ENCODE data around the gene RASGEF1C. TPM values are rescaled to one million over a fixed set of nuclear protein-coding genes. Genes with fewer than 3 reads are reported as not detected.

The RASGEF1C gene
- total RNA-seq, 2 experiments from 2014 or later = not detected

DNA sequence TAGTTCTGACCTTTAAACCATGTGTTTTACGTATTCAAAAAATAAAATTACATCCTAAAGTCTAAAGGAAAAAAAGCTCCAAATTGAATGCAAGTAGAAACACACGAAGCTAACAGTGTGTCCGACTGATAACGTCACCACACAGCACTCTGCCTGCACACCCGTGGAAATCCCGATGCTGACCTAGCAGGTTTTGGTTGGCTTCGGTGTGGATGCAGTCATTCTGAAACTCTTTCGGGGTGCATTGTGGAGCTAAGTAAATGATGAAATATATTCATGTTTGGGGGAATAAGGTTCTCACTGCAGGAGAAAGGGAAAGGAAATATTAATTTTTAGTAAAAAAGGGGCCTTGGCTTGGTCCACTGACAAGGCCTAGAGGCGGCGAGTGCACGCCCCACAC lies 2.0 kb downstream of the RASGEF1C start:
- H3K79me2 ChIP-seq (ENCODE audit: insufficient read depth, low read depth, low read length) = no peaks in the 10 kb centered on the region
- H3K27ac ChIP-seq (ENCODE audit: low read depth, low read length, poor library complexity, severe bottlenecking) = no peak overlapping the region
- no peak overlapping the region for H3K4me3 ChIP-seq (ENCODE audit: low read depth, low read length, poor library complexity, severe bottlenecking)
- ChIA-PET POLR2A (no interaction called here), CTCF (ENCODE audit: unreplicated experiment) (no interaction called here)
- no peaks in the 10 kb centered on the region for H3K9me3 ChIP-seq (ENCODE audit: low read length)
- intact Hi-C loops (cut with micrococcal nuclease; ENCODE audit: unreplicated experiment) = no loop called here
- no peaks in the 10 kb centered on the region for H3K9me2 ChIP-seq (ENCODE audit: insufficient read depth, low read length)
- H3K36me3 ChIP-seq (ENCODE audit: insufficient read depth, low read length) = no peaks in the 10 kb centered on the region
- H3K4me1 ChIP-seq (ENCODE audit: insufficient read depth, low read length, poor library complexity, severe bottlenecking) = no peaks in the 10 kb centered on the region
- H4K20me1 ChIP-seq (ENCODE audit: insufficient read depth, low read length) = no peaks in the 10 kb centered on the region
- no peak overlapping the region for H2AFZ ChIP-seq (ENCODE audit: low read length)
- DNase-seq (ENCODE audit: low spot score) = no peak
- no TSS peak for BruUV-seq (replicated peaks)
- TF ChIP-seq EZH2phosphoT487 (IDR thresholded peaks at IDR 0.05; ENCODE audit: borderline replicate concordance, low read depth, low read length) = no peak
- TF ChIP-seq, protein P1, sequence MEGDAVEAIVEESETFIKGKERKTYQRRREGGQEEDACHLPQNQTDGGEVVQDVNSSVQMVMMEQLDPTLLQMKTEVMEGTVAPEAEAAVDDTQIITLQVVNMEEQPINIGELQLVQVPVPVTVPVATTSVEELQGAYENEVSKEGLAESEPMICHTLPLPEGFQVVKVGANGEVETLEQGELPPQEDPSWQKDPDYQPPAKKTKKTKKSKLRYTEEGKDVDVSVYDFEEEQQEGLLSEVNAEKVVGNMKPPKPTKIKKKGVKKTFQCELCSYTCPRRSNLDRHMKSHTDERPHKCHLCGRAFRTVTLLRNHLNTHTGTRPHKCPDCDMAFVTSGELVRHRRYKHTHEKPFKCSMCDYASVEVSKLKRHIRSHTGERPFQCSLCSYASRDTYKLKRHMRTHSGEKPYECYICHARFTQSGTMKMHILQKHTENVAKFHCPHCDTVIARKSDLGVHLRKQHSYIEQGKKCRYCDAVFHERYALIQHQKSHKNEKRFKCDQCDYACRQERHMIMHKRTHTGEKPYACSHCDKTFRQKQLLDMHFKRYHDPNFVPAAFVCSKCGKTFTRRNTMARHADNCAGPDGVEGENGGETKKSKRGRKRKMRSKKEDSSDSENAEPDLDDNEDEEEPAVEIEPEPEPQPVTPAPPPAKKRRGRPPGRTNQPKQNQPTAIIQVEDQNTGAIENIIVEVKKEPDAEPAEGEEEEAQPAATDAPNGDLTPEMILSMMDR (conservative IDR thresholded peaks at IDR 0.05; ENCODE audit: low read length) = no peak
- no peak overlapping the region for H3K4me2 ChIP-seq (ENCODE audit: low read length)

- Histone ChIP-seq H4K20me1 (ENCODE audit: insufficient read depth, low read length) (no peaks in the 10 kb centered on the region), H3K9me3 (ENCODE audit: low read length) (no peaks in the 10 kb centered on the region), H3K4me2 (ENCODE audit: low read length) (no peak overlapping the region), H3K4me1 (ENCODE audit: insufficient read depth, low read length, poor library complexity, severe bottlenecking) (no peaks in the 10 kb centered on the region), H3K4me3 (ENCODE audit: low read depth, low read length, poor library complexity, severe bottlenecking) (no peak overlapping the region), H3K9me2 (ENCODE audit: insufficient read depth, low read length) (no peaks in the 10 kb centered on the region), H3K27ac (ENCODE audit: low read depth, low read length, poor library complexity, severe bottlenecking) (no peak overlapping the region), H3K36me3 (ENCODE audit: insufficient read depth, low read length) (no peaks in the 10 kb centered on the region), H2AFZ (ENCODE audit: low read length) (no peak overlapping the region), H3K79me2 (ENCODE audit: insufficient read depth, low read depth, low read length) (no peaks in the 10 kb centered on the region)
- CTCF ChIA-PET (ENCODE audit: unreplicated experiment) = no interaction called here
- POLR2A ChIA-PET = no interaction called here
- TF ChIP-seq, protein P1 (conservative IDR thresholded peaks at IDR 0.05; ENCODE audit: low read length) = no peak
- TF ChIP-seq EZH2phosphoT487 (IDR thresholded peaks at IDR 0.05; ENCODE audit: borderline replicate concordance, low read depth, low read length) = no peak
- no peak for DNase-seq (ENCODE audit: low spot score)
- intact Hi-C loops (cut with micrococcal nuclease; ENCODE audit: unreplicated experiment) = no loop called here
- no TSS peak for BruUV-seq (replicated peaks)
These were observed 3.1 kb downstream of the RASGEF1C start for GRCh38 chr5:180205916-180206315.

GRCh38 chr5:180204276-180204819 lies 4.7 kb downstream of the RASGEF1C start:
- Histone ChIP-seq H2AFZ (ENCODE audit: low read length) (no peak overlapping the region), H3K36me3 (ENCODE audit: insufficient read depth, low read length) (no peaks in the 10 kb centered on the region), H3K79me2 (ENCODE audit: insufficient read depth, low read depth, low read length) (no peaks in the 10 kb centered on the region), H3K9me3 (ENCODE audit: low read length) (no peaks in the 10 kb centered on the region), H3K27ac (ENCODE audit: low read depth, low read length, poor library complexity, severe bottlenecking) (no peak overlapping the region), H3K9me2 (ENCODE audit: insufficient read depth, low read length) (no peaks in the 10 kb centered on the region), H4K20me1 (ENCODE audit: insufficient read depth, low read length) (no peaks in the 10 kb centered on the region), H3K4me1 (ENCODE audit: insufficient read depth, low read length, poor library complexity, severe bottlenecking) (no peaks in the 10 kb centered on the region), H3K4me3 (ENCODE audit: low read depth, low read length, poor library complexity, severe bottlenecking) (no peak overlapping the region), H3K4me2 (ENCODE audit: low read length) (no peak overlapping the region)
- ChIA-PET POLR2A (no interaction called here), CTCF (ENCODE audit: unreplicated experiment) (no interaction called here)
- no peak for TF ChIP-seq EZH2phosphoT487 (IDR thresholded peaks at IDR 0.05; ENCODE audit: borderline replicate concordance, low read depth, low read length)
- TF ChIP-seq, protein P1 (conservative IDR thresholded peaks at IDR 0.05; ENCODE audit: low read length) = no peak
- intact Hi-C loops (cut with micrococcal nuclease; ENCODE audit: unreplicated experiment) = loop anchor here (5.0 kb wide), 1 partner anchor 268 kb away; no protein-coding TSS in a partner anchor
- no TSS peak for BruUV-seq (replicated peaks)
- no peak for DNase-seq (ENCODE audit: low spot score)
